Suprapubic skin (tissue), 4 donors: Measurements from ENCODE around the gene SYT1. TPM values are rescaled to one million over a fixed set of nuclear protein-coding genes. Genes with fewer than 3 reads are reported as not detected.

Source experiments
- DNase-seq, 2 donors: peaks; one replicate each; pipeline ENCODE4 v3.0.0-alpha.2; 2019; ENCODE audit warnings: low spot score in 2 of 2
- H3K27ac ChIP-seq: fragments of 200-600 bp; sonication (generic); one replicate; pipeline ENCODE4 v1.5.1; 2019
- H3K27me3 ChIP-seq: fragments of 200-600 bp; sonication (generic); one replicate; pipeline ENCODE4 v1.5.1; 2019
- H3K36me3 ChIP-seq: fragments of 200-600 bp; sonication (generic); one replicate; pipeline ENCODE4 v1.5.1; 2019
- H3K4me1 ChIP-seq: fragments of 200-600 bp; sonication (generic); one replicate; pipeline ENCODE4 v1.5.1; 2019
- H3K4me3 ChIP-seq: fragments of 200-600 bp; sonication (generic); one replicate; pipeline ENCODE4 v1.5.1; 2019; ENCODE audit warnings: mild to moderate bottlenecking
- H3K9me3 ChIP-seq: fragments of 200-600 bp; sonication (generic); one replicate; pipeline ENCODE4 v1.5.1; 2019
- CTCF ChIP-seq, 2 donors: fragments of 200-600 bp in 1 of 2; fragments of 450-650 bp in 1 of 2; sonication (generic) in 1 of 2; IDR thresholded peaks; one replicate each; pipeline ENCODE4 v1.5.1; 2016 to 2019; ENCODE audit warnings: antibody characterized with exemption in 2 of 2, mild to moderate bottlenecking in 1 of 2, moderate library complexity in 1 of 2
- EP300 ChIP-seq: sonication (generic); formaldehyde crosslinking; IDR thresholded peaks from one replicate; pipeline ENCODE4 v1.6.1; 2017; ENCODE audit warnings: antibody characterized with exemption
- POLR2A ChIP-seq, 2 donors: fragments of 450-650 bp; IDR thresholded peaks; one replicate each; pipeline ENCODE4 v1.6.1; 2017; ENCODE audit warnings: antibody characterized with exemption in 2 of 2, mild to moderate bottlenecking in 2 of 2, moderate library complexity in 2 of 2
- POLR2AphosphoS5 ChIP-seq, 3 donors: sonication (generic); formaldehyde crosslinking; IDR thresholded peaks; one replicate each; pipeline ENCODE4 v1.6.1; 2017; ENCODE audit warnings: antibody characterized with exemption in 3 of 3
- WGBS: methylation state at CpG from one replicate; pipeline ENCODE4 v1.1.5; 2018; 5-methylcytosine and 5-hydroxymethylcytosine counted together
- total RNA-seq, 4 donors: library from RNA; depleted of rRNA; stranded (reverse); fragments of >200 nt; gene quantifications; one replicate each; pipeline ENCODE4 v1.1.0, GENCODE V29; 2016

Gene SYT1
- total RNA-seq, 4 donors from 2014 or later, result 0.15 to 0.31 TPM; not detected in 2

DNA sequence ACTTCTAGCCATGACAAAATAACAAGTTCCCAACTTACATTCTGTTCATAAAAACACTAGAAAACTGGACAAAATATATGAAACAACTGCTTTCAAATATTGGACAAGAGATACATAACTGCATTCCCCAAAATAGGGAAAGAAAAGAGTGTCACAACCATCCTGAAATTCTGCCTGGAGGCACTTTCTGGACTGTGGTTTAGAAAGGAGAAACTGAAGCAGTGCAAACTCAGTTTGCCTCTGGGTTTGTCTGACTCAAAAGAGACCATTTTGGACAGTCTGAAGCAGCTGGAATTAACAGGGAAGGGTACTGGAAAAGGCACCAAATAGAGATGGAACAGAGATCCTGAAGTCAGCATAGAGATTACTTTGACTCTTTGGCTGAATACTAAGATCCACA lies 11.3 kb upstream of the SYT1 start:
- H3K9me3 ChIP-seq, result peaks cover 5% of the 10 kb centered on the region
- no peaks in the 10 kb centered on the region for H3K4me1 ChIP-seq
- TF ChIP-seq CTCF (IDR thresholded peaks at IDR 0.05), result no peak
- TF ChIP-seq POLR2A (IDR thresholded peaks at IDR 0.05), result no peak
- no peak for TF ChIP-seq POLR2AphosphoS5 (IDR thresholded peaks at IDR 0.05)
- TF ChIP-seq EP300, result no peak
- H3K27ac ChIP-seq, result no peak overlapping the region
- H3K4me3 ChIP-seq, result no peak overlapping the region
- no peaks in the 10 kb centered on the region for H3K27me3 ChIP-seq
- no peaks in the 10 kb centered on the region for H3K36me3 ChIP-seq
- no peak for DNase-seq

GRCh38 chr12:78863482-78864402 lies 832 bp upstream of the SYT1 start:
- Histone ChIP-seq H3K4me1 (peaks cover 21% of the 10 kb centered on the region), H3K36me3 (no peaks in the 10 kb centered on the region), H3K4me3 (peak overlapping the region; percentile 48), H3K9me3 (peaks cover 3% of the 10 kb centered on the region), H3K27me3 (peaks cover 30% of the 10 kb centered on the region), H3K27ac (no peak overlapping the region)
- TF ChIP-seq EP300 (no peak), POLR2A (IDR thresholded peaks at IDR 0.05) (no peak), CTCF (IDR thresholded peaks at IDR 0.05) (no peak), POLR2AphosphoS5 (IDR thresholded peaks at IDR 0.05) (no peak)
- DNase-seq, result peak in 1 of 2 donors; percentile 61
- 5% methylated on average over 37 of the region's 41 CpGs for WGBS

GRCh38 chr12:78864870-78865463 lies 393 bp downstream of the SYT1 start:
- WGBS, result 8% methylated on average over 6 of the region's 32 CpGs
- H3K4me3 ChIP-seq, result peak overlapping the region; percentile 48

GRCh38 chr12:78865516-78865915 lies 942 bp downstream of the SYT1 start:
- Histone ChIP-seq H3K4me3 (peak overlapping the region; percentile 48), H3K27me3 (peaks cover 30% of the 10 kb centered on the region), H3K9me3 (peaks cover 3% of the 10 kb centered on the region), H3K4me1 (peaks cover 21% of the 10 kb centered on the region), H3K27ac (no peak overlapping the region), H3K36me3 (no peaks in the 10 kb centered on the region)
- no peak for DNase-seq
- TF ChIP-seq POLR2AphosphoS5 (IDR thresholded peaks at IDR 0.05), result no peak
- WGBS, result 19% methylated on average over 5 of the region's 5 CpGs

More at GRCh38 chr12:78864870-78865463, 393 bp downstream of the SYT1 start:
- peaks cover 30% of the 10 kb centered on the region for H3K27me3 ChIP-seq
- DNase-seq, result no peak
- peaks cover 21% of the 10 kb centered on the region for H3K4me1 ChIP-seq
- H3K9me3 ChIP-seq, result peaks cover 3% of the 10 kb centered on the region
- TF ChIP-seq POLR2AphosphoS5 (IDR thresholded peaks at IDR 0.05) (no peak), CTCF (IDR thresholded peaks at IDR 0.05) (no peak), EP300 (no peak), POLR2A (IDR thresholded peaks at IDR 0.05) (no peak)
- no peaks in the 10 kb centered on the region for H3K36me3 ChIP-seq
- no peak overlapping the region for H3K27ac ChIP-seq

DNA sequence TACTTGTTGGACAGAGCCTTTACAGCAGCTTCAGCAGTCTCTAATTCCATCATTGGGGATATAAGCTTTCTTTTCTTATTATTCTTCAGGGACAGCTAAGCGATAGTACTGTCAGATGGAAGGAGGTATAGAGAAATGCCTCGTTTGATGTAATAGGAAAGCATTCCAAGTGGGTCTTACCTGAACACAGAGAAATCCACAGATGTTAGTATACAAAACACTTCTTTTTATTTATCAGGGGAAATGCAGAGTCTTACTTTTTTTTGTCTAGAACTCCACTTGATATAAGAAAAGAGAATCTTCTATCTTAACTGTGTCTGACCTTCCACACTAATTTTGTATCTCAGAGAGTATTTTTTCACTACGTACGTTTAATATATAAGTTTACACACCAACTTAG lies 1.9 kb downstream of the SYT1 start:
- WGBS, result 85% methylated on average over 4 of the region's 4 CpGs
- peaks cover 30% of the 10 kb centered on the region for H3K27me3 ChIP-seq
- DNase-seq, result no peak
- no peaks in the 10 kb centered on the region for H3K9me3 ChIP-seq
- no peak overlapping the region for H3K27ac ChIP-seq
- TF ChIP-seq POLR2A (IDR thresholded peaks at IDR 0.05), result no peak
- no peak for TF ChIP-seq CTCF (IDR thresholded peaks at IDR 0.05)
- no peak for TF ChIP-seq EP300
- TF ChIP-seq POLR2AphosphoS5 (IDR thresholded peaks at IDR 0.05), result no peak
- no peaks in the 10 kb centered on the region for H3K36me3 ChIP-seq
- H3K4me3 ChIP-seq, result no peak overlapping the region
- peaks cover 21% of the 10 kb centered on the region for H3K4me1 ChIP-seq
